NCI-H2029 treated with DMSO at 0.1 percent for 48 hours (cell line): ENCODE data around the gene ARHGEF37.
"Not testable (repeated sequence)": the region's sequence is repeated elsewhere in the genome, so short reads cannot be mapped to it uniquely, and the experiment has no call there.

Source experiments
- DNase-seq: peaks from one replicate; lab custom pipeline; 2025; lab: John Stamatoyannopoulos, UW

The ARHGEF37 gene

DNA sequence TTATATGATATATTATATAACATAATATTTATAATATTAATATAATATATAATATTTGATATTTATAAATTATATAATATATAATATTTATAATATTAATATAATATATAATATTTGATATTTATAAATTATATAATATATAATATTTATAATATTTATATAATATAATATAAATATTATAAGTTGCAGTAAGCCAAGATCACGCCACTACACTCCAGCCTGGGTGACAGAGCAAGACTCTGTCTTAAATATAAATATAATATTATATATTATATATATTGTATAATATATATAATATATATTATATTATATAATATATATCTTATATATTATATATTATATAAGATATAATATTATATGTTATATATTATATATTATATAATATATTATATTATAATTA is 68.4 kb downstream of the ARHGEF37 start:
- DNase-seq = not testable (repeated sequence)

DNA sequence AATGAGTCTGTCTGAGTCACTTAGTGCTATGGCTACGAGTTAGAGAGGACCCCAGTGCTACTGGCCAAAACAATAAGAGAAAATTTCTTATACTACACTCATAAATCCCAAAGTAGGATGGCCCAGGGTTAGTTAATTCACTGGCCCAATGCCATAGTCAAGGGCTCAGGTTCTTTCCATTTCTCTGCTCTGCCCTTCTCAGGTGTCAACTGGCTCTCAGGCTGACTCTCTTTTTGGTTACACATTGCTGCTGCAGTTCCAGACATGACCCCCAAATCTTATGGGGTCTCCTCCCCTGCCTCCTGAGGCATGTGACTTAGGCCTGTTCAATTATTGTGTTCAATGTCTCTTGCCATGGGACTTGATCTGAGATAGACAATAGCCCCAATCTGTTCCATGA is 70.4 kb downstream of the ARHGEF37 start:
- peak; percentile 22 for DNase-seq

DNA sequence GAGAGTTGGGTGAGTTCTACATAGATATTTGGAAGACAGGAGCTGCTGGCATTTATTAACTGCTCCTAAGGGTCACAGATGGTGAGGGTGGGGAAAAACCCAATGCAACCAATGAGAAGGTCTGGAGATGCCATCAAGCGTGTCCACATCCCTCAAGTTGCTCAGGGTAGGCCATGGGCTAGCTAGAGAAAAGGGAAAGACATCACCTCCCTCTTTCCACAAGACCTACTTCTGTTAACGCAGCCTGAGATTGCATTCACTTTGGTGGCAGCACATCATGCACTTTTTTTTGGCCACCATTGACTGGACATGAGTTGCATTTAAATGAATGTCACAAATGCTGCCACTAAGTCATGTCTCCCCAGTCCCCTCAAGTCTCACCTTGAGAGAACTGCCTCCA is 71.4 kb downstream of the ARHGEF37 start:
- no peak for DNase-seq

DNA sequence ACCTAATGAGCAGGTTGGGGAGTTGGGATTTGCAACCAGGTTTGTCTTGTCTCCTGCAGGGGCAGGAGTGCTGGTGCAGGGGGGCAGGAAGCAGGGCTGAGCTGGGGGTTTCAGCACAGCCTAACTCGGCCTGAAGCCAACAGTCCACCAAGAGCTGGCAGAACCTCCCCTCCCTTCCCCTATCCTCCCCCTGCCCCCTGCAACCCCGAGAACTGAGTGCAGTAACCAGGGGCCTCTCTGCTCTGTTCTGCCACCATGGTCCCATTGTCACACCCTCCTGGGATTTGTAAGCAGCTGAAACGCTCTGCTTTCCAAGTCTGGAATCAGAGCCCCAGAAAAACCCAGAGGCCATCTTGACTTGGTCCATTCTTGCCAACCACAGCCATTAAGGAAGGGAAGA is 72.9 kb downstream of the ARHGEF37 start:
- DNase-seq = no peak

DNA sequence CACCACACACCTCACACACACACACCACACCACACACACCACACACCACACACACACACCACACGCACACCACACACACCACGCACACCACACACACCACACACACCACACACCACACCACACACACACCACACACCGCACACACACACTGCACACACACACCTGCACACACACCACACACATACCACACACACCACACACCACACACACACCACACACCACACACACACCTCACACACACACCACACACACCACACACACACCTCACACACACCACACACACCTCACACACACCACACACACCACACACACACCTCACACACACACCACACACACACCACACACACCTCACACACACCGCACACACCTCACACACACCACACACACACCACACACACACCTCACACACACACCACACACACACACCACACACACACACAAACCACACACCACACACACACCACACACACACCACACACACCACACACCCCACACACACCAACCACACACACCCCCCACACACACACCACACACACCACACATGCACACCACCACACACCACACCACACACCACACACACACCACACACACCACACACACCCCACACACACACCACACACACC is 73.7 kb downstream of the ARHGEF37 start:
- DNase-seq = no peak

DNA sequence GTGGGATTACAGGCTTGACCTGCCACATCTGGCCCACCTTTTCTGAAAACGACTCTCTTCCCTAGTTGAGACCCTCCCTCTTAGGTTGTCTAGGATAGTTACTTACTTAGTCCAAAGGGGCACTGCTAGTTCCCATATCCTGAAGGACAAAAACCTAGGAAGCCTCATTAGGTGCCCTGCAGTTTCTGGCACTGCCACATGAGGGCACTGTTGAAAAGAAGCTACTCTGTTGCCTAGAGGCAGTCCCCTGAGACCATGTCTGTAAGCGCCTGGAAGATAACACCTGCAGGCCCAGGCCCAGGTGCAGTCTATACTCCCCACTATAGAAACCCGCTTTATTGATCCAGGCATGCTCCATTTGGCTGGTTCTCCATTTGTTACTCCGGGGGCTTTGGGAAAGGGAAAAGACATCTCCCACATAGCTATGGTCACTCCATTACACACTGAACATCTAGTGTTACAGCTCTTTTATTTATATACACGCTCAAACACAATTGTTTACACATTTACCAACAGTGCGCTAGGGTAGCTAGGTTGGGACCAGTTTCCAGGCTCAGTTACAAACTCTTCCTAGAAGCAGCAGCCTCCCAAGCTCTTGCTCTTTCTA is 75.4 kb downstream of the ARHGEF37 start:
- DNase-seq = peak; percentile 60

DNA sequence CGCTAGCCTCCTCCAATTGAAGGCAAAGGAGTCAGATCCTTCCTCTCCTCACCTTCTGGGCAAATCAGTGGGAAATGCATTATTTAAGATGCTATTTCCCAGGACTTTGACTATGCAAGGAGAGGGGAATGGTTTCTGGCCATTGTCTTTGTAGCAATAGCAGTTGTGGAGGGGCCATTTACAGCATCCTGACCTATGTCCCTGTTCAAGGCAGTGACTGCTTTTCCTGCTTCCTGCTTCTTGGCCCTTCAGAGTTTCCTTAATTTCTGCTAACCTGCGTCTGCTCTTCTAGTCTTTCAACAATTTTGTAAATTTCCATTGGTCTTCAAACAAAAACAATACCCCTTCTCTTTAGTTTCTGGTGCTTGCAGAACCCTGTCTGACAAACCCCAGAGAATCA is 76.0 kb downstream of the ARHGEF37 start:
- no peak for DNase-seq

DNA sequence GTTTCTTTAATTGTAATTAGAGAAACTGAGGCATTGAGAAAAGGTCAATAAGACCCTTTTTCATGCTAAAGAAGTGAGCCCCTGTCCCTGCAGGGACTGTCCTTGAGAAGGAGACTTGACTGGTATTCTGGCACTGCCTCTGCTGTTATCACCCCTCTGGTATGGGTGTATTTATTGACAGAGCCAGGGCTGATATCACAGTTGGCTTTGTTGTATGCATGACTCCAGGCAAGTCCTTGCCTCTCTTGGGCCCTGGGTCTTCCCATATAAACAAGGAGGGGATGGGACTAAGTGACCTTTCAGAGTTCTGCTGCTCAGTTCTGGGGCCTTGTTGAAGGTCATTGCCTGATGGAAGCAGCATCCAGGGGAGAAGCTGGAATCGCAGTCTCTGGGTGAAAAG is 77.0 kb downstream of the ARHGEF37 start:
- no peak for DNase-seq

DNA sequence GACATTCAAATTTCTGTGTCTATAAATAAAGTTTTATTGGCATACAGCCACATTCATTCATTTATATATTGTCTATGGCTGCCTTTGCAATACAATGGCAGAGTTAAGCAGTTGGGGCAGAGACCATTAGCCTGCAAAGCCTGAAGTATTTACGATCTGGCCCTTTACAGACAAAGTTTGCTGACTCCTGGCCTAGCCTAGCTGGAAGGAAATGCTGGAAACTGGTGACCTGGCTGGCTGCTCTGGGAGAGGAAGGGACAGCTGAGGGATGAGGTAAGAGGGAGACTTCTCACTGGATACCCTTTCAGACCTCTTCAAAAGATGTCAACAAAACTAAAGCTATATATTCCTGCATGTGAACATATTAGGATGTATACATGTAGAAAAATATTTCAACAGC is 82.8 kb downstream of the ARHGEF37 start:
- DNase-seq = no peak

DNA sequence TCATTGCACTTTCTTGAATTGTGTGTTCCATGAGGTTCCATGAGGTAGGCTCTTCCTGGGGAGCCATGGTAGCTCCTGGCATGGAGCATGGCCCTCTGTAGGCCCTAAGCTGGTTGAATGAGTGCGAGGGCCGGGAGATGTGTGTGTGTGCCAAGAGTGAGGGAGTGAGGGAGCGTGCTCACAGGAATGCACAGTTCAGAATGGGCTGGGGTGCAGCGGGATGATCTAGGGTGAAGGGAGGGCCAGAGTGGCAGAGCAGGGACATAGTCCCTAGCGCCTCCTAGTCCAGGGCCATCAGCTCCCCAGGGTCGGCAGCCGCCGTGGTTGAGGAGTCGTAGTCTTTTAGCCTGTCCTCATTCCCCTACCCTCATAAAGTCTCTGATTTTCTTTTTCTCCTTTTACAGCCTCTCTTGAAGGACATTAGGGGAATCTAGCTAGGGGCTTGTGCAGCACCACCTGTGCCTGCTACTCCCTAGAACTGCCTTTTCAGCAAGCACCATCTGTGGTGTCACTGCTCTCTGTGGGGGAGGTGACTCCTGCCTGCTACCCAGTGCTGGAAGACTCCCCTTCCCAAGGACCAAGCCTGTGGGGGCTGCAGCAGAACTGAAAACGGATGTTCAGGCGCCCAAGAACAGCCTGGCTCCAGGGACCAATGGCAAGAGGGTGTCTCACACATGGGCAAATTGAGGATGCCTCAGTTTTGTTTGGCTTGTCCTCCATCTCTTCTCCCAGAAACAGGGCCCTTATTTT is 83.5 kb downstream of the ARHGEF37 start:
- no peak for DNase-seq

DNA sequence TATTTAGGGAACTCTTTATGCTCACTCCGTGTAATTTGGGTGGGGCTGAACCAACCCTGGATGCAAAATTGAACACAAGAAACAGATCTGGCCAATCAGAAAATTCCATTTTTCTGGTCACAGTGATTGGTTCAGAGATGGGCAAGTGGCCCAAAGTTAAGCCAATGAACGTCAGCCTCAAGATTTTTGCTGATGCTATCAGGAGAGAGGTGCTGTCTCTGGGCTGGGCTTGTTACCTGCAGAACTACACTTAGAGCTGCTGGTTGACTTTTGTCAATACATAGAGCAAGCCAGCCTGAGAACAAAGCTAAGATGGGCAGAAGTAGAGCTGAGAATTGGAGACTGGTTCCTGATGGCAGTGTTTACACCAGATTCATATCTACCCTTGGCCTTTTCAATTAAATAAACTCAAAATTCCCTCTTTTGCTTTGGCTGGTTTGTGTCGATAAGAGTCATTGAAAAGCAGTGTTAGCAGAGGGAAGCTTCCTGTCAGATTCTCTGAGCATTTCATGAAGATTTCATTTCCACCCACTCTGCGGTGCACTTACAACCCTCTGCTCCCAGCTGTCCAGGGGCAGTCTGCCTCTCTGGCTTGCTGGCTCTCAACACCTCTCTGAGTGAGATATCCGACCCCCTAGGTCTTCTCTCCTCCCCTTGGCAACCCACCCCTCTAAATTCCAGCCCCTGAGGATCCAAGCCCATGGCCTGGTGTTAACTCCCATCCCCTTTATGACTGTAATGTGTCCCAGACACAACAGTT is 84.3 kb downstream of the ARHGEF37 start:
- no peak for DNase-seq

DNA sequence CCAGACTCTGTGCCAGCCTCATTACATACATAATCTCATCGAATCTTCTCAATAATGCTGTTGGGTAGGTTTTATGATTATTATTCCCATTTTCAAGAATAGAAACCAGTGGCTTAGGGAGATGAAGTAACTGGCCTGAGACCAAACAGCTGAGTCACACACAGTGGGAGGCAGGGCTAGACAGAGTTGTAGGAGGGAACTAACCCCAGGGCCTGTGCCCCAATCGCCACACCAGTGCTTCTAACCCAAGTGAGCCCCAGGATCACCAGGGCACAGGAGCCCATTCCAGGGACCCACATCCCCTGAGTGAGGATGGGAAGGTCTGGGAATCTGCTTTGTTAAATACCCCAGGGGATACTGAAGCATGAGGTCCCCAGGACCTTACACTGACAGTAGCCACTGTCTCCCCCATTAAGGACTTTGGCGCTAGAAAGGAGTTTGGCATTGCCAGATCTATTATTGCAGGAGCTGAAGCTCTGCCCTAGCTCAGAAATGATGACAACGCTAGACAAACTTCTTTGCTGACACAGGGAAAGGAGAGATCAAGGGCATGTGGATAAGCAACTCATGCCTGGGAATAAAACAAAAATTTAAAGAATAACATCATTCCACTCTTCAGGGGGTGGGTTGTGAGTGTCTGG is 85.0 kb downstream of the ARHGEF37 start:
- no peak for DNase-seq

DNA sequence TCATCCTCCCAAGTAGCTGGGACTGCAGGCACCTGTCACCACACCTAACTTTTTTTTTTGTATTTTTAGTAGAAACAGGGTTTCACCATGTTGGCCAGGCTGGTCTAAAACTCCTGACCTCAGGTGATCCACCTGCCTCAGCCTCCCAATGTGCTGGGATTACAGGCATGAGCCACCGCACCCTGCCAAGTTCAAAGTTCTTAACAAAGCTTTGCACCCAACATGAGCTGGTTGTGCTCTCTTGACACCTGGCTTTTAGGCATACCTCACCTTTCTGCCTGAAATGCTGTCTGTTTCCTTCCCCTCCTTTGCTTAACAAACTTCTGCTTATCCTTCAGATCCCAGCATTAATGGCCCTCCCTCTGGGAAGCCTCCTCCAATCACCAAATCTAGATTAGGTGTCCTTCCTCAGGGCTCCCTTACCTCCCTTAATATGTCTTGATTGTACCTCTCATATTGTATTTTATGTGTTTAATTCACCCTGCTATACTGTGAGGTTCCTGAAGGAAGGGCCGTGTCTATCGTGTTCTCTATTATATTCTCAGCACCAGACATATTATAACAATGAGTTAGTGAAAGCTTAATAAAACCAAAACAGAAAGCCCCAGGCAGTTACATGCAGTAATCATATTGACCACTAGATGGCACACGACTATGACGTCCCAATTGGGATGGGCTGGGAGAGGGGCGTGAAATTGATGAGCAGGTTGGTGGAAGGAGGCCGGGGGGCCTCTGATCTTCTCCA is 86.0 kb downstream of the ARHGEF37 start:
- DNase-seq = peak; percentile 21

DNA sequence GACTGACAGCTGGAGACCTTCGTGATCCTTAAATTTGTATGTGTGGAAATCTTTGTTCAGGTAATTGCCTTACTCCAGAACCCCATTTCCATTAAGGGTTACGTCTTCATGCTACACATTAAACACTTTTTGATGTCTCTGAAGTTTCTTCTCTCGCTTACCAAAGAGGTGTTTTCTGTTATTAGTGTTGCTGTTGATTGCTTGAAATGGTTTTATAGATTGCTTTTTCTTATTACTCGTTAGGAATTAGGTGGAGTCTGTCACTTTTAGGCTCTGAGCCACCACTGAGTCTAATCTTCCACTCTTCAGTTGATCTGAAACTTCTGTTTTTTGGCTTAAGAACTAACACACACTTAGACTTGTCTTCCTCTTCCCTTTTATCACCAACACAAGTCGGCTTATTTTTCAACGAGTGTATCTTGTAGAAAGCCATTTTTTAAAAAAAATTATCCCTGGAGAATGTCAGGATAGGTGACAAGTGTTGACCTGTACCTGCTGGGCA is 86.6 kb downstream of the ARHGEF37 start:
- DNase-seq = no peak

DNA sequence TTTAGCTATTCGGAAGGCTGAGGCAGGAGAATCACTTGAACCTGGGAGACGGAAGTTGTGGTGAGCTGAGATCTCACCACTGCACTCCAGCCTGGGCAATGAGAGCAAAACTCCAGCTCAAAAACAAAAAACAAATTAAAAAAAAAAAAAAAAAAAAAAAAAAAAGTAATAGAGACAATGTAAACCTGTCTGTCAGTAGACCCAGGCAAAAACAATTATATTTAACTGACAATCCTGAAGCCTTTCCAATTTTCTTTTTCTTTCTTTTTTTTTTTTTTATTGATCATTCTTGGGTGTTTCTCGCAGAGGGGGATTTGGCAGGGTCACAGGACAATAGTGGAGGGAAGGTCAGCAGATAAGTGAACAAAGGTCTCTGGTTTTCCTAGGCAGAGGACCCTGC is 88.0 kb downstream of the ARHGEF37 start:
- not testable (repeated sequence) for DNase-seq

DNA sequence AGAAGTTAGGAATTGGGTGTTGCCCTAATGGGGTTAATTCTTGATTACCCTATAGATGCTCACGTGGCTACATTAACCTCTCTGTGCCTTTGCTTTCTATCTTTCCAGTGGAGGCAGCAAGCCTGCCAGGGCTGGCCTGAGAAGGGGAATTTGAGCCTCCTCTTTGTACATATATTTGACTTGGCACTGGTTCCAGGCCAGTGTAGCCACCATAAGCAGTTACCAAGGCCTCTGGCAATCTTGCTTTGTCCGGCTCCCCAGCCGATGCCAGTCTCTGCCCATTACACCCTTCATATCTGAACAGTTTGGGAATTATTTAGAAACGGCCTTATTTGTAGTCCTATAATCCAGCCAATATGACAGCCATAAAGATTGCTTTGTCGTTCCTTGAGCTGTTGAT is 90.2 kb downstream of the ARHGEF37 start:
- peak; percentile 90 for DNase-seq

DNA sequence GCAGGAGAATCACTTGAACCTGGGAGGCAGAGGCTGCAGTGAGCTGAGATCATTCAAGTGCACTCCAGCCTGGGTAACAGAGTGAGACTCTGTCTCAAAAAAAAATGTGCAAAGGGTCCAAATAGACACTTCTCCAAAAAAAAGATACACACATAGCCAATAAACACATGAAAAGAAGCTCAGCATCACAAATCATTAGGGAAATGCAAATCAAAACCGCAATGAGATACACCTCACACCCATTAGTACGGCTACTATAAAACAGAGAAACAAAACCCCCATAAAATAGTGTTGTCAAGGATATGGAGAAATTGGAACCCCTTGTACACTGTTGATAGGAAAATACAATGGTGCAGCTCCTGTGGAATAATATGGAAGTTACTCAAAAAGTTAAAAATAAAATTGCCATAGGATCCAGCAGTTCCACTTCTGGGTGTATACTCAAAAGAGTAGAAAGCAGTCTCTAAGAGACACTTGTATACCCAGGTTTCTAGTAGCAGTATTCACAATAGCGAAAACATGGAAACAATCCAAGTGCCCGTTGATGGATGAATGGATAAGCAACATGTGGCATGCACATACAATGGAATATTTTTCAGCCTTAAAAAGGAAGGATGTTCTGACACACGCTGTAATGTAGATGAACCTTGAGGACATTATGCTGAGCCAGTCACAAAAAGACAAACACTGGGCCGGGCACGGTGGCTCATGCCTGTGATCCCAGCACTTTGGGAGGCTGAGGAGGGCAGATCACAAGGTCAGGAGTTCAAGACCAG is 91.6 kb downstream of the ARHGEF37 start:
- DNase-seq = peak; percentile 83

DNA sequence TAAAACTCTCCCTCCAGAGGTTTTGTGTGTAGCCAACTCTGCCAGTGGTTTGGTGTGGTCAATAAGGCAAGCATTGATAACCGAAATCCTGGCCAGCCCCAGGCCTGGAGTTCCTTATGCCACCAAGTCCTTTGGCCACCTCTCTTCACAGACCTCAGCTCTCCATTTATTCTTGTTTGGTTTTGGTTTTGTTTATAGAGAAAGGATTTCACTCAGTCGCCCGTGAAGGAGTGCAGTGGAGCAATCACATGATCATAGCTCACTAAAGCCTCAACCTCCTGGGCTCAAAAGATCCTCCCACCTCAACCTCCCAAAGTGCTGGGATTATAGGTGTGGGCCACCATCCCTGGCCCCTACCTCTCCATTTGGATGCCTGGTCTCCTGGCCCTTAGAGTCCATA is 93.4 kb downstream of the ARHGEF37 start:
- DNase-seq = peak; percentile 16

DNA sequence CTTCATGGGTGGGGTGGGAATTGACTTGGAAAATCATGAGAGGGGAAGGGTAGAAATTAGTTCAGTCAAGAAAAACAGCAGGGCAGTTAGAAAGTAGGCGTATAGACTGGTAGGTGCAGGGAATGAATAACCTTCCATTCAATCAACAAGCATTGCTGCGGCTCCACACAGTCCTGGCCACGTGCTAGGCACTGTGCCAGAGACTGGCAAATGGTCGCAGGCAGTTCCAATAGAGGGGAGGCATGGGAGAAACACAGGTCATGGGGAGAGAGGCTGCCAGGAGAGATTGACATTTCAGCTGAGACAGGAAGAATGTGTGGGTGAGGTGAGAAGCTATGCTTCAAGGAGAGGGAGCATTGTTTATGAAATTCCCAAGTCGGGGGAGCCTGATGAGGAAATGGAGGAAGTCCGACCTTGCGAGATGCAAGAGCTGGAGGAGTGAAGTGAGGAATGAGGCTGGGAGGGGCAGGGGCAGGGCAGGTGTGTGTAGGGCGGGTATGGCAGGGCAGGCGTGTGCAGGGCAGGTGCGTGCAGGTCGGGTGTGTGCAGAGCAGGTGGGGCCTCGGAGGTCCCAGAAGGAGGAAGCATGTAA is 94.4 kb downstream of the ARHGEF37 start:
- peak; percentile 54 for DNase-seq

DNA sequence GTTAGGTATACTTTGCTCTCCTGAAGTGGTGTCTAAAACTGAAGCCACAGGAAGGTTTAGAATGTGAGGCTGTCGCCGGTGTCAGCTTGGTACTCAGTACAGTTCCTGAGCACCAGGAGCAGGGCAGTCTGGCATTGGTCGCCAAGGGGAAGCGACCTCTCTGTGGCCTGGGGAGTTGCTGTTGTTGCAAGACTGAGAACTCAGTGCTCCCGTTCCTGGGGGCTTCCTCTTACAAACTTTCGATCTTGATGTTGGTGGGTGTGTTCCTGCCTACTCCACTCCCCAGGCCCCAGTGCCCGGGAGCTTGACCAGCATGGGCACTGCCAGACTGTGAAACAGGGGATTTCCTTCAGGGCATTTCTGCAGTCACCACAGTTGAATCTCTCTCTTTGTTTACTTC is 96.4 kb downstream of the ARHGEF37 start:
- DNase-seq = no peak
